Cardiac muscle cell (in vitro differentiated cells and primary cell): ENCODE data around the gene PPP2R3B. TPM values are rescaled to one million over a fixed set of nuclear protein-coding genes. Genes with fewer than 3 reads are reported as not detected.

ENCODE experiments used
- DNase-seq, 2 donors: peaks; one replicate each; pipeline versions ENCODE4 v3.0.0 to v3.0.0-alpha.2; 2010 to 2017; ENCODE audit warnings: low read depth in 1 of 2, low spot score in 1 of 2
- H3K27ac ChIP-seq: fragments of 200-600 bp; sonication (generic); 2 replicates; pipeline ENCODE4 v1.5.1; 2016
- H3K27me3 ChIP-seq: fragments of 200-600 bp; sonication (generic); 2 replicates; pipeline ENCODE4 v1.6.0; 2016; ENCODE audit warnings: control low read depth
- H3K36me3 ChIP-seq: fragments of 200-600 bp; sonication (generic); 2 replicates; pipeline ENCODE4 v1.5.1; 2016; ENCODE audit warnings: control low read depth
- H3K4me1 ChIP-seq: fragments of 200-600 bp; sonication (generic); 2 replicates; pipeline ENCODE4 v1.8.1; 2017; ENCODE audit warnings: low read depth, mild to moderate bottlenecking, mixed run types
- H3K4me3 ChIP-seq: fragments of 200-600 bp; sonication (generic); 2 replicates; pipeline ENCODE4 v1.5.1; 2016; ENCODE audit warnings: mild to moderate bottlenecking
- H3K9me3 ChIP-seq: fragments of 200-600 bp; sonication (generic); 2 replicates; pipeline ENCODE4 v1.5.1; 2017; ENCODE audit warnings: low read depth, mild to moderate bottlenecking, control low read depth
- CTCF ChIP-seq: IDR thresholded peaks from 2 replicates; pipeline ENCODE4 v1.5.1; 2012; ENCODE audit warnings: low read depth, mild to moderate bottlenecking, low read length
- polyA plus RNA-seq: library from polyadenylated mRNA; unstranded; fragments of >200 nt; fragmentation: Nextera tagmentation; extraction: Ambion mirVana; gene quantifications from 2 replicates; pipeline ENCODE4 v1.2.1, GENCODE V29; 2016
- total RNA-seq: library from RNA; depleted of rRNA; stranded (reverse); fragments of >200 nt; gene quantifications from 2 replicates; pipeline ENCODE4 v1.2.3, GENCODE V29; 2016

Gene PPP2R3B
- total and polyA plus RNA-seq, 2 experiments from 2014 or later, result 142 to 155 TPM

DNA sequence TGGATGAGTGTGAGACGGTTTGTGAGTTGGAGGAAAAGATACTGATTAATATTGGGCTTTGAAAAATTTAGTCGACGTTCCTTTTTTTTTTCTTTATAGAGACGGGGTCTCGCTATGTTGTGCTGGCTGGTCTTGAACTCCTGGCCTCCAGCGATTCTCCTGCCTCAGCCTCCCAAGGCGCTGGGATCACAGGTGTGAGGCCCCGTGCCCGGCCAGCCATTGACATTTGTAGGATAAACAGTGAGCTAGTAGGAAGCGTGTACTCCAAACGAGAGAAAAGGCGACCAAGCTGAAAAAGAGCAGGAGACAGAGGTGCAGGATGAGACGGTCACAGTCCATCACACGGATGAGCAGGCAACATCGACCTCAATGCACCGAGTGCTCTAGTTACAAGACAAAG lies 19.4 kb downstream of the PPP2R3B start:
- Histone ChIP-seq H3K27ac (peak overlapping the region; percentile 97), H3K27me3 (no peaks in the 10 kb centered on the region), H3K9me3 (no peaks in the 10 kb centered on the region), H3K4me3 (no peak overlapping the region), H3K4me1 (peaks cover 49% of the 10 kb centered on the region), H3K36me3 (no peaks in the 10 kb centered on the region)
- DNase-seq, result no peak
- TF ChIP-seq CTCF, result no peak

DNA sequence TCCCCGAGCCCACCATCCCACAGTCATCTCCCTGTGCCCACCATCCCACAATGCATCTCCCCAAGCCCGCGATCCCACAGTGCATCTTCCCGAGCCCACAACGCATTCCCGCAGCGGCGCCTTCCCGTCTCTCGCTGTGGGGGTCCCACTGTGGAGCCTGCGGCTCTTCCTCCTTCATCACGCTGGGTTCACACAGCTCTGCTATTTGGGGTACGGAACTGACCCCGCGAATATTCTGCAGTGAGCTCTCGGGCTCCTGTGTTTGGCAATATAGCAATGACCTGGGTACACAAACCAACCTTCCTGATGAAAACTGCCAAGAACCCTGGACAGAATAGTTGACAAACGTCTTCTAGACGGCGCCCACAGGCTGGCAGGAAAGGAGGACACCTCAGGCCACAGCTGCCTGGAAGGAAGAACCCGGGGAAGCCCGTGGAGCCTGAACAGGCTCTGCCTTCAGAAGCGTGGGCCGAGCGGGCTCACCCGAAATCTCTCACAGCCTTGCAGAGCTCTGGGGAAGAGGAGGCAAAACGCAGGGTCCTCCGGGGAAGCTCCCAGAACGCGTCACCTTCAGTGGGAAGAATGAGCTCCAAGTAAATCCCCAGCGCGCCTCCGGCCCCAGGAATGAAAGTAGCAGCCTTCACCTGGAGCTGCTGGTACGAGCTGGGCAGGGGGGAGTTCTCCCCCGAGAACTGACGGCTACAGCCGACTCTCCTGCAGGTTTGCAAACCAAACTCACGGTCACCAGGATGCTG lies 22.9 kb downstream of the PPP2R3B start:
- Histone ChIP-seq H3K4me1 (peaks cover 14% of the 10 kb centered on the region), H3K4me3 (no peak overlapping the region), H3K9me3 (no peaks in the 10 kb centered on the region), H3K27me3 (no peaks in the 10 kb centered on the region), H3K27ac (no peak overlapping the region), H3K36me3 (peaks cover 7% of the 10 kb centered on the region)
- no peak for TF ChIP-seq CTCF
- no peak for DNase-seq

GRCh38 chrX:362937-363620 lies 23.6 kb downstream of the PPP2R3B start:
- TF ChIP-seq CTCF, result no peak
- Histone ChIP-seq H3K27ac (no peak overlapping the region), H3K4me1 (peaks cover 7% of the 10 kb centered on the region), H3K36me3 (peaks cover 7% of the 10 kb centered on the region), H3K27me3 (no peaks in the 10 kb centered on the region), H3K4me3 (no peak overlapping the region), H3K9me3 (no peaks in the 10 kb centered on the region)
- DNase-seq, result no peak

DNA sequence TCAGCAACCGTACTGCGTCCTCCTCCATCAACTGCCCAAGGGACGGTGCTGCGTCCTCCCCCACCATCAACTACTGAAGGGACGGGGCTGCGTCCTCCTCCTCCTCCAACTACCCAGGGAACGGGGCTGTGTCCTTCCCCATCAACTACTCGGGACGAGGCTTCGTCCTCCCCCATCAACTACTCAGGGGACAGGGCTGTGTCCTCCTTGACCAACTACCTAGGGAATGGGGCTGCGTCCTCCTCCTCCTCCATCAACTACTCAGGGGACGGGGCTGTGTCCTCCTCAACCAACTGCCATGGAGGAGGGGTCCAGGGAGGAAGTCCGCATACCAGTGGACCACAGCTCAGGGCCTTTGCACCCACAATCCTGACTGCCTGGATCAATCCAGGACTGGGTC lies 24.4 kb downstream of the PPP2R3B start:
- no peaks in the 10 kb centered on the region for H3K4me1 ChIP-seq
- no peak for TF ChIP-seq CTCF
- no peak overlapping the region for H3K27ac ChIP-seq
- H3K4me3 ChIP-seq, result no peak overlapping the region
- DNase-seq, result no peak
- peaks cover 7% of the 10 kb centered on the region for H3K36me3 ChIP-seq
- no peaks in the 10 kb centered on the region for H3K9me3 ChIP-seq
- no peaks in the 10 kb centered on the region for H3K27me3 ChIP-seq

GRCh38 chrX:361231-362145 lies 25.2 kb downstream of the PPP2R3B start:
- H3K27ac ChIP-seq, result no peak overlapping the region
- no peaks in the 10 kb centered on the region for H3K27me3 ChIP-seq
- H3K4me1 ChIP-seq, result no peaks in the 10 kb centered on the region
- H3K36me3 ChIP-seq, result peaks cover 7% of the 10 kb centered on the region
- no peak for DNase-seq
- H3K4me3 ChIP-seq, result no peak overlapping the region
- TF ChIP-seq CTCF, result no peak
- H3K9me3 ChIP-seq, result no peaks in the 10 kb centered on the region
